Erythroblast (primary cell): ENCODE results near the gene NOX3.

Source experiments
- DNase-seq, 2 experiments: peaks; one replicate each; lab custom pipeline; 2025; lab: John Stamatoyannopoulos, UW
- GATA1 ChIP-seq: IDR thresholded peaks from 2 replicates; pipeline ENCODE4 v1.6.1; 2011; ENCODE audit warnings: low read depth, mild to moderate bottlenecking, control low read depth, low read length, moderate library complexity
- POLR2A ChIP-seq: IDR thresholded peaks from 2 replicates; pipeline ENCODE4 v1.6.1; 2011; ENCODE audit warnings: mild to moderate bottlenecking, low read length

The NOX3 gene

GRCh38 chr6:155434096-155434495 lies 21.5 kb downstream of the NOX3 start:
- no peak for TF ChIP-seq GATA1
- DNase-seq = no peak

GRCh38 chr6:155432293-155432692 lies 23.3 kb downstream of the NOX3 start:
- TF ChIP-seq GATA1 = no peak
- TF ChIP-seq POLR2A = no peak
- no peak for DNase-seq

GRCh38 chr6:155429321-155429893 lies 26.2 kb downstream of the NOX3 start:
- DNase-seq = no peak
- no peak for TF ChIP-seq GATA1
- no peak for TF ChIP-seq POLR2A

- no peak for DNase-seq
These were observed 29.2 kb downstream of the NOX3 start for GRCh38 chr6:155426408-155426945.

GRCh38 chr6:155424181-155424580 lies 31.5 kb downstream of the NOX3 start:
- no peak for TF ChIP-seq POLR2A
- TF ChIP-seq GATA1 = no peak
- no peak for DNase-seq

More at GRCh38 chr6:155426408-155426945, 29.2 kb downstream of the NOX3 start:
- TF ChIP-seq POLR2A = no peak
- TF ChIP-seq GATA1 = no peak

- TF ChIP-seq GATA1 (no peak), POLR2A (no peak)
These were observed 33.0 kb downstream of the NOX3 start for GRCh38 chr6:155422635-155423034.

GRCh38 chr6:155420492-155420891 lies 35.1 kb downstream of the NOX3 start:
- TF ChIP-seq GATA1 (no peak), POLR2A (no peak)

More at GRCh38 chr6:155422635-155423034, 33.0 kb downstream of the NOX3 start:
- DNase-seq = no peak

GRCh38 chr6:155419161-155419560 lies 36.5 kb downstream of the NOX3 start:
- TF ChIP-seq POLR2A = no peak
- TF ChIP-seq GATA1 = no peak
- no peak for DNase-seq

More at GRCh38 chr6:155420492-155420891, 35.1 kb downstream of the NOX3 start:
- DNase-seq = no peak

GRCh38 chr6:155418017-155418761 lies 37.5 kb downstream of the NOX3 start:
- no peak for TF ChIP-seq POLR2A
- TF ChIP-seq GATA1 = no peak

GRCh38 chr6:155417454-155417853 lies 38.2 kb downstream of the NOX3 start:
- TF ChIP-seq POLR2A (no peak), GATA1 (no peak)

More at GRCh38 chr6:155418017-155418761, 37.5 kb downstream of the NOX3 start:
- no peak for DNase-seq

GRCh38 chr6:155415953-155416352 lies 39.7 kb downstream of the NOX3 start:
- TF ChIP-seq POLR2A = no peak
- TF ChIP-seq GATA1 = no peak
- DNase-seq = no peak

More at GRCh38 chr6:155417454-155417853, 38.2 kb downstream of the NOX3 start:
- no peak for DNase-seq

- no peak for DNase-seq
These were observed 41.6 kb downstream of the NOX3 start for GRCh38 chr6:155414049-155414448.

GRCh38 chr6:155412335-155412734 lies 43.3 kb downstream of the NOX3 start:
- no peak for DNase-seq
- TF ChIP-seq GATA1 (no peak), POLR2A (no peak)

More at GRCh38 chr6:155414049-155414448, 41.6 kb downstream of the NOX3 start:
- TF ChIP-seq GATA1 (no peak), POLR2A (no peak)
